ENCODE results near the gene DNMT3A.

DNMT3A gene

GRCh38 chr2:25301453-25302352 lies 40.0 kb downstream of the DNMT3A start:
- H3K9ac ChIP-seq (ENCODE audit: low read length in 5 of 5) = no peak overlapping the region
- H3K4me1 ChIP-seq (ENCODE audit: control insufficient read depth in 5 of 5, insufficient read depth in 5 of 5, low read length in 5 of 5) = peaks cover 4 to 62% (median 51%) of the 10 kb centered on the region in 5 donors

GRCh38 chr2:25300001-25300400 lies 41.7 kb downstream of the DNMT3A start:
- Histone ChIP-seq H3K4me1 (ENCODE audit: control insufficient read depth in 5 of 5, insufficient read depth in 5 of 5, low read length in 5 of 5) (peaks cover 3 to 62% (median 41%) of the 10 kb centered on the region in 5 donors), H3K9me3 (ENCODE audit: control insufficient read depth in 5 of 5, low read length in 5 of 5) (no peaks in the 10 kb centered on the region), H3K27me3 (ENCODE audit: control insufficient read depth in 5 of 5, insufficient read depth in 4 of 5, low read length in 5 of 5) (no peaks in the 10 kb centered on the region), H3K4me3 (ENCODE audit: low read depth in 1 of 5, low read length in 5 of 5) (no peak overlapping the region), H3K9ac (ENCODE audit: low read length in 5 of 5) (no peak overlapping the region), H3K27ac (ENCODE audit: low read depth, low read length) (no peak overlapping the region), H3K36me3 (ENCODE audit: control insufficient read depth in 5 of 5, insufficient read depth in 5 of 5, low read length in 5 of 5) (peaks cover 0 to 35% (median 17%) of the 10 kb centered on the region in 5 donors)

More at GRCh38 chr2:25301453-25302352, 40.0 kb downstream of the DNMT3A start:
- H3K36me3 ChIP-seq (ENCODE audit: control insufficient read depth in 5 of 5, insufficient read depth in 5 of 5, low read length in 5 of 5) = peaks cover 0 to 44% (median 23%) of the 10 kb centered on the region in 5 donors
- no peak overlapping the region for H3K27ac ChIP-seq (ENCODE audit: low read depth, low read length)
- H3K9me3 ChIP-seq (ENCODE audit: control insufficient read depth in 5 of 5, low read length in 5 of 5) = no peaks in the 10 kb centered on the region
- H3K27me3 ChIP-seq (ENCODE audit: control insufficient read depth in 5 of 5, insufficient read depth in 4 of 5, low read length in 5 of 5) = no peaks in the 10 kb centered on the region
- H3K4me3 ChIP-seq (ENCODE audit: low read depth in 1 of 5, low read length in 5 of 5) = no peak overlapping the region

- Histone ChIP-seq H3K36me3 (ENCODE audit: control insufficient read depth in 5 of 5, insufficient read depth in 5 of 5, low read length in 5 of 5) (peaks cover 0 to 30% (median 17%) of the 10 kb centered on the region in 5 donors), H3K27me3 (ENCODE audit: control insufficient read depth in 5 of 5, insufficient read depth in 4 of 5, low read length in 5 of 5) (no peaks in the 10 kb centered on the region), H3K9me3 (ENCODE audit: control insufficient read depth in 5 of 5, low read length in 5 of 5) (no peaks in the 10 kb centered on the region), H3K9ac (ENCODE audit: low read length in 5 of 5) (peak overlapping the region in 1 of 5 donors; percentile 8), H3K4me1 (ENCODE audit: control insufficient read depth in 5 of 5, insufficient read depth in 5 of 5, low read length in 5 of 5) (peaks cover 9 to 62% (median 43%) of the 10 kb centered on the region in 5 donors), H3K27ac (ENCODE audit: low read depth, low read length) (no peak overlapping the region), H3K4me3 (ENCODE audit: low read depth in 1 of 5, low read length in 5 of 5) (no peak overlapping the region)
Measured at GRCh38 chr2:25298776-25299431, 42.8 kb downstream of the DNMT3A start.

GRCh38 chr2:25297738-25298137 lies 44.0 kb downstream of the DNMT3A start:
- no peak overlapping the region for H3K4me3 ChIP-seq (ENCODE audit: low read depth in 1 of 5, low read length in 5 of 5)
- H3K27ac ChIP-seq (ENCODE audit: low read depth, low read length) = no peak overlapping the region
- H3K9ac ChIP-seq (ENCODE audit: low read length in 5 of 5) = no peak overlapping the region
- peaks cover 8 to 53% (median 36%) of the 10 kb centered on the region in 5 donors for H3K4me1 ChIP-seq (ENCODE audit: control insufficient read depth in 5 of 5, insufficient read depth in 5 of 5, low read length in 5 of 5)
- H3K27me3 ChIP-seq (ENCODE audit: control insufficient read depth in 5 of 5, insufficient read depth in 4 of 5, low read length in 5 of 5) = no peaks in the 10 kb centered on the region
- H3K36me3 ChIP-seq (ENCODE audit: control insufficient read depth in 5 of 5, insufficient read depth in 5 of 5, low read length in 5 of 5) = peaks cover 0 to 24% (median 10%) of the 10 kb centered on the region in 5 donors
- H3K9me3 ChIP-seq (ENCODE audit: control insufficient read depth in 5 of 5, low read length in 5 of 5) = no peaks in the 10 kb centered on the region

GRCh38 chr2:25295621-25296020 lies 46.1 kb downstream of the DNMT3A start:
- peak overlapping the region in 4 of 5 donors; percentile 4 to 33 (median 24) for H3K4me3 ChIP-seq (ENCODE audit: low read depth in 1 of 5, low read length in 5 of 5)
- H3K27ac ChIP-seq (ENCODE audit: low read depth, low read length) = peak overlapping the region; percentile 41
- peaks cover 0 to 22% (median 9%) of the 10 kb centered on the region in 5 donors for H3K36me3 ChIP-seq (ENCODE audit: control insufficient read depth in 5 of 5, insufficient read depth in 5 of 5, low read length in 5 of 5)
- peaks cover 10 to 54% (median 44%) of the 10 kb centered on the region in 5 donors for H3K4me1 ChIP-seq (ENCODE audit: control insufficient read depth in 5 of 5, insufficient read depth in 5 of 5, low read length in 5 of 5)
- H3K9me3 ChIP-seq (ENCODE audit: control insufficient read depth in 5 of 5, low read length in 5 of 5) = no peaks in the 10 kb centered on the region
- H3K27me3 ChIP-seq (ENCODE audit: control insufficient read depth in 5 of 5, insufficient read depth in 4 of 5, low read length in 5 of 5) = no peaks in the 10 kb centered on the region
- H3K9ac ChIP-seq (ENCODE audit: low read length in 5 of 5) = peak overlapping the region in 1 of 5 donors; percentile 13

GRCh38 chr2:25294573-25295462 lies 46.9 kb downstream of the DNMT3A start:
- Histone ChIP-seq H3K36me3 (ENCODE audit: control insufficient read depth in 5 of 5, insufficient read depth in 5 of 5, low read length in 5 of 5) (peaks cover 0 to 18% (median 9%) of the 10 kb centered on the region in 5 donors), H3K27me3 (ENCODE audit: control insufficient read depth in 5 of 5, insufficient read depth in 4 of 5, low read length in 5 of 5) (no peaks in the 10 kb centered on the region), H3K4me3 (ENCODE audit: low read depth in 1 of 5, low read length in 5 of 5) (peak overlapping the region; percentile 4 to 33 (median 20)), H3K4me1 (ENCODE audit: control insufficient read depth in 5 of 5, insufficient read depth in 5 of 5, low read length in 5 of 5) (peaks cover 10 to 52% (median 45%) of the 10 kb centered on the region in 5 donors), H3K27ac (ENCODE audit: low read depth, low read length) (peak overlapping the region; percentile 41), H3K9me3 (ENCODE audit: control insufficient read depth in 5 of 5, low read length in 5 of 5) (no peaks in the 10 kb centered on the region), H3K9ac (ENCODE audit: low read length in 5 of 5) (peak overlapping the region in 2 of 5 donors; percentile 3 to 13)

- Histone ChIP-seq H3K4me1 (ENCODE audit: control insufficient read depth in 5 of 5, insufficient read depth in 5 of 5, low read length in 5 of 5) (peaks cover 10 to 55% (median 39%) of the 10 kb centered on the region in 5 donors), H3K27ac (ENCODE audit: low read depth, low read length) (peak overlapping the region; percentile 41), H3K4me3 (ENCODE audit: low read depth in 1 of 5, low read length in 5 of 5) (no peak overlapping the region)
Measured at GRCh38 chr2:25293958-25294562, 47.7 kb downstream of the DNMT3A start.

GRCh38 chr2:25293145-25293544 lies 48.6 kb downstream of the DNMT3A start:
- H3K27me3 ChIP-seq (ENCODE audit: control insufficient read depth in 5 of 5, insufficient read depth in 4 of 5, low read length in 5 of 5) = no peaks in the 10 kb centered on the region
- H3K36me3 ChIP-seq (ENCODE audit: control insufficient read depth in 5 of 5, insufficient read depth in 5 of 5, low read length in 5 of 5) = peaks cover 0 to 5% (median 3%) of the 10 kb centered on the region in 5 donors
- H3K9me3 ChIP-seq (ENCODE audit: control insufficient read depth in 5 of 5, low read length in 5 of 5) = no peaks in the 10 kb centered on the region
- no peak overlapping the region for H3K9ac ChIP-seq (ENCODE audit: low read length in 5 of 5)
- no peak overlapping the region for H3K27ac ChIP-seq (ENCODE audit: low read depth, low read length)
- H3K4me1 ChIP-seq (ENCODE audit: control insufficient read depth in 5 of 5, insufficient read depth in 5 of 5, low read length in 5 of 5) = peaks cover 10 to 55% (median 36%) of the 10 kb centered on the region in 5 donors
- no peak overlapping the region for H3K4me3 ChIP-seq (ENCODE audit: low read depth in 1 of 5, low read length in 5 of 5)

More at GRCh38 chr2:25293958-25294562, 47.7 kb downstream of the DNMT3A start:
- Histone ChIP-seq H3K27me3 (ENCODE audit: control insufficient read depth in 5 of 5, insufficient read depth in 4 of 5, low read length in 5 of 5) (no peaks in the 10 kb centered on the region), H3K9ac (ENCODE audit: low read length in 5 of 5) (no peak overlapping the region), H3K9me3 (ENCODE audit: control insufficient read depth in 5 of 5, low read length in 5 of 5) (no peaks in the 10 kb centered on the region), H3K36me3 (ENCODE audit: control insufficient read depth in 5 of 5, insufficient read depth in 5 of 5, low read length in 5 of 5) (peaks cover 0 to 10% (median 8%) of the 10 kb centered on the region in 5 donors)

- Histone ChIP-seq H3K9me3 (ENCODE audit: control insufficient read depth in 5 of 5, low read length in 5 of 5) (no peaks in the 10 kb centered on the region), H3K4me3 (ENCODE audit: low read depth in 1 of 5, low read length in 5 of 5) (no peak overlapping the region), H3K4me1 (ENCODE audit: control insufficient read depth in 5 of 5, insufficient read depth in 5 of 5, low read length in 5 of 5) (peaks cover 10 to 55% (median 36%) of the 10 kb centered on the region in 5 donors), H3K27ac (ENCODE audit: low read depth, low read length) (no peak overlapping the region), H3K9ac (ENCODE audit: low read length in 5 of 5) (no peak overlapping the region), H3K27me3 (ENCODE audit: control insufficient read depth in 5 of 5, insufficient read depth in 4 of 5, low read length in 5 of 5) (no peaks in the 10 kb centered on the region), H3K36me3 (ENCODE audit: control insufficient read depth in 5 of 5, insufficient read depth in 5 of 5, low read length in 5 of 5) (no peaks in the 10 kb centered on the region)
Measured at GRCh38 chr2:25292408-25292807, 49.3 kb downstream of the DNMT3A start.

Measured in subcutaneous abdominal adipose tissue (tissue), 5 donors.